ENCODE data around the gene PRDM5. TPM values are rescaled to one million over a fixed set of nuclear protein-coding genes. Genes with fewer than 3 reads are reported as not detected.

Gene PRDM5
- total RNA-seq, 1 donor from 2014 or later, result not detected

GRCh38 chr4:120843849-120844527, 78.5 kb downstream of the PRDM5 start:
- H3K36me3 Mint-ChIP-seq (ENCODE audit: low read depth), result no peaks in the 10 kb centered on the region
- no peak overlapping the region for H3K4me3 Mint-ChIP-seq (ENCODE audit: low read depth)
- H3K27me3 Mint-ChIP-seq (ENCODE audit: low read depth), result peaks cover 3% of the 10 kb centered on the region
- H3K9me3 Mint-ChIP-seq, result no peaks in the 10 kb centered on the region
- intact Hi-C loops (cut with micrococcal nuclease), result loop anchor here (2.0 to 10.0 kb wide), 2 partner anchors 23 to 61 kb away; no protein-coding TSS in a partner anchor
- peaks cover 26% of the 10 kb centered on the region for H3K4me1 Mint-ChIP-seq (ENCODE audit: low read depth)
- no peak overlapping the region for H3K27ac Mint-ChIP-seq
- DNase-seq (ENCODE audit: low spot score), result no peak

GRCh38 chr4:120842031-120842430, 80.5 kb downstream of the PRDM5 start:
- no peak overlapping the region for H3K27ac Mint-ChIP-seq
- intact Hi-C loops (cut with micrococcal nuclease), result loop anchor here (10.0 kb wide), 1 partner anchor 63 kb away; no protein-coding TSS in a partner anchor
- H3K4me3 Mint-ChIP-seq (ENCODE audit: low read depth), result no peak overlapping the region
- DNase-seq (ENCODE audit: low spot score), result no peak
- H3K9me3 Mint-ChIP-seq, result no peaks in the 10 kb centered on the region
- no peaks in the 10 kb centered on the region for H3K27me3 Mint-ChIP-seq (ENCODE audit: low read depth)
- H3K36me3 Mint-ChIP-seq (ENCODE audit: low read depth), result no peaks in the 10 kb centered on the region
- H3K4me1 Mint-ChIP-seq (ENCODE audit: low read depth), result peaks cover 22% of the 10 kb centered on the region

- Mint-ChIP-seq H3K4me1 (ENCODE audit: low read depth) (peaks cover 20% of the 10 kb centered on the region), H3K36me3 (ENCODE audit: low read depth) (no peaks in the 10 kb centered on the region), H3K27me3 (ENCODE audit: low read depth) (peaks cover under 1% of the 10 kb centered on the region), H3K4me3 (ENCODE audit: low read depth) (no peak overlapping the region), H3K9me3 (no peaks in the 10 kb centered on the region), H3K27ac (no peak overlapping the region)
- intact Hi-C loops (cut with micrococcal nuclease), result loop anchor here (10.0 kb wide), 1 partner anchor 63 kb away; no protein-coding TSS in a partner anchor
- DNase-seq (ENCODE audit: low spot score), result no peak
Observed at GRCh38 chr4:120841580-120841979, 80.9 kb downstream of the PRDM5 start.

- peaks cover 10% of the 10 kb centered on the region for H3K4me1 Mint-ChIP-seq (ENCODE audit: low read depth)
- peaks cover 1% of the 10 kb centered on the region for H3K27me3 Mint-ChIP-seq (ENCODE audit: low read depth)
- no peaks in the 10 kb centered on the region for H3K36me3 Mint-ChIP-seq (ENCODE audit: low read depth)
- H3K4me3 Mint-ChIP-seq (ENCODE audit: low read depth), result no peak overlapping the region
- intact Hi-C loops (cut with micrococcal nuclease), result loop anchor here (10.0 kb wide), 1 partner anchor 65 kb away; no protein-coding TSS in a partner anchor
- no peak for DNase-seq (ENCODE audit: low spot score)
- no peak overlapping the region for H3K27ac Mint-ChIP-seq
- H3K9me3 Mint-ChIP-seq, result no peaks in the 10 kb centered on the region
Observed at GRCh38 chr4:120839974-120840751, 82.4 kb downstream of the PRDM5 start.

- H3K9me3 Mint-ChIP-seq, result peaks cover 3% of the 10 kb centered on the region
- H3K27me3 Mint-ChIP-seq (ENCODE audit: low read depth), result peaks cover 1% of the 10 kb centered on the region
Observed at GRCh38 chr4:120839334-120839973, 83.1 kb downstream of the PRDM5 start.

GRCh38 chr4:120838784-120839183, 83.7 kb downstream of the PRDM5 start:
- H3K27ac Mint-ChIP-seq, result no peak overlapping the region
- H3K4me3 Mint-ChIP-seq (ENCODE audit: low read depth), result no peak overlapping the region
- H3K27me3 Mint-ChIP-seq (ENCODE audit: low read depth), result peaks cover 1% of the 10 kb centered on the region
- no peak for DNase-seq (ENCODE audit: low spot score)
- H3K36me3 Mint-ChIP-seq (ENCODE audit: low read depth), result no peaks in the 10 kb centered on the region
- H3K4me1 Mint-ChIP-seq (ENCODE audit: low read depth), result peaks cover 1% of the 10 kb centered on the region
- H3K9me3 Mint-ChIP-seq, result peaks cover 3% of the 10 kb centered on the region
- intact Hi-C loops (cut with micrococcal nuclease), result no loop called here

More at GRCh38 chr4:120839334-120839973, 83.1 kb downstream of the PRDM5 start:
- H3K27ac Mint-ChIP-seq, result no peak overlapping the region
- H3K36me3 Mint-ChIP-seq (ENCODE audit: low read depth), result no peaks in the 10 kb centered on the region
- H3K4me3 Mint-ChIP-seq (ENCODE audit: low read depth), result no peak overlapping the region
- intact Hi-C loops (cut with micrococcal nuclease), result no loop called here
- DNase-seq (ENCODE audit: low spot score), result no peak
- peaks cover 4% of the 10 kb centered on the region for H3K4me1 Mint-ChIP-seq (ENCODE audit: low read depth)

GRCh38 chr4:120837656-120838055, 84.9 kb downstream of the PRDM5 start:
- peaks cover 1% of the 10 kb centered on the region for H3K27me3 Mint-ChIP-seq (ENCODE audit: low read depth)
- intact Hi-C loops (cut with micrococcal nuclease), result no loop called here
- H3K27ac Mint-ChIP-seq, result no peak overlapping the region
- peaks cover 3% of the 10 kb centered on the region for H3K9me3 Mint-ChIP-seq
- H3K36me3 Mint-ChIP-seq (ENCODE audit: low read depth), result no peaks in the 10 kb centered on the region
- no peak overlapping the region for H3K4me3 Mint-ChIP-seq (ENCODE audit: low read depth)
- no peak for DNase-seq (ENCODE audit: low spot score)
- H3K4me1 Mint-ChIP-seq (ENCODE audit: low read depth), result peaks cover 2% of the 10 kb centered on the region

- H3K4me3 Mint-ChIP-seq (ENCODE audit: low read depth), result no peak overlapping the region
- intact Hi-C loops (cut with micrococcal nuclease), result no loop called here
Observed at GRCh38 chr4:120835342-120835741, 87.2 kb downstream of the PRDM5 start.

GRCh38 chr4:120830204-120830603, 92.3 kb downstream of the PRDM5 start:
- H3K27ac Mint-ChIP-seq, result no peak overlapping the region
- no peak overlapping the region for H3K4me3 Mint-ChIP-seq (ENCODE audit: low read depth)
- H3K4me1 Mint-ChIP-seq (ENCODE audit: low read depth), result peaks cover 2% of the 10 kb centered on the region
- H3K36me3 Mint-ChIP-seq (ENCODE audit: low read depth), result no peaks in the 10 kb centered on the region
- DNase-seq (ENCODE audit: low spot score), result no peak
- peaks cover 13% of the 10 kb centered on the region for H3K27me3 Mint-ChIP-seq (ENCODE audit: low read depth)
- H3K9me3 Mint-ChIP-seq, result peaks cover 3% of the 10 kb centered on the region
- intact Hi-C loops (cut with micrococcal nuclease), result no loop called here

More at GRCh38 chr4:120835342-120835741, 87.2 kb downstream of the PRDM5 start:
- H3K4me1 Mint-ChIP-seq (ENCODE audit: low read depth), result peaks cover 2% of the 10 kb centered on the region
- DNase-seq (ENCODE audit: low spot score), result no peak
- H3K36me3 Mint-ChIP-seq (ENCODE audit: low read depth), result no peaks in the 10 kb centered on the region
- peaks cover 3% of the 10 kb centered on the region for H3K9me3 Mint-ChIP-seq
- H3K27me3 Mint-ChIP-seq (ENCODE audit: low read depth), result peaks cover 1% of the 10 kb centered on the region
- no peak overlapping the region for H3K27ac Mint-ChIP-seq

- no peak for DNase-seq (ENCODE audit: low spot score)
- no peaks in the 10 kb centered on the region for H3K36me3 Mint-ChIP-seq (ENCODE audit: low read depth)
- no peak overlapping the region for H3K27ac Mint-ChIP-seq
- peaks cover 2% of the 10 kb centered on the region for H3K4me1 Mint-ChIP-seq (ENCODE audit: low read depth)
- intact Hi-C loops (cut with micrococcal nuclease), result no loop called here
- H3K9me3 Mint-ChIP-seq, result no peaks in the 10 kb centered on the region
- no peak overlapping the region for H3K4me3 Mint-ChIP-seq (ENCODE audit: low read depth)
- peaks cover 13% of the 10 kb centered on the region for H3K27me3 Mint-ChIP-seq (ENCODE audit: low read depth)
Observed at GRCh38 chr4:120829113-120829831, 93.3 kb downstream of the PRDM5 start.

- no peaks in the 10 kb centered on the region for H3K36me3 Mint-ChIP-seq (ENCODE audit: low read depth)
- no peaks in the 10 kb centered on the region for H3K9me3 Mint-ChIP-seq
- H3K27ac Mint-ChIP-seq, result no peak overlapping the region
- H3K4me1 Mint-ChIP-seq (ENCODE audit: low read depth), result no peaks in the 10 kb centered on the region
- no peak for DNase-seq (ENCODE audit: low spot score)
- intact Hi-C loops (cut with micrococcal nuclease), result no loop called here
- no peak overlapping the region for H3K4me3 Mint-ChIP-seq (ENCODE audit: low read depth)
- peaks cover 15% of the 10 kb centered on the region for H3K27me3 Mint-ChIP-seq (ENCODE audit: low read depth)
Observed at GRCh38 chr4:120826853-120827252, 95.7 kb downstream of the PRDM5 start.

- DNase-seq (ENCODE audit: low spot score), result no peak
- Mint-ChIP-seq H3K9me3 (no peaks in the 10 kb centered on the region), H3K36me3 (ENCODE audit: low read depth) (no peaks in the 10 kb centered on the region)
Observed at GRCh38 chr4:120826449-120826848, 96.1 kb downstream of the PRDM5 start.

More at GRCh38 chr4:120826449-120826848, 96.1 kb downstream of the PRDM5 start:
- Mint-ChIP-seq H3K4me1 (ENCODE audit: low read depth) (no peaks in the 10 kb centered on the region), H3K4me3 (ENCODE audit: low read depth) (no peak overlapping the region), H3K27me3 (ENCODE audit: low read depth) (peaks cover 15% of the 10 kb centered on the region), H3K27ac (no peak overlapping the region)
- intact Hi-C loops (cut with micrococcal nuclease), result no loop called here
